Sigmoid colon (tissue), 4 donors: ENCODE results near the gene NLRP9.

ENCODE experiments used
- POLR2A ChIP-seq, 2 donors: fragments of 450-650 bp; IDR thresholded peaks; one replicate each; pipeline ENCODE4 v1.6.1; 2016; ENCODE audit warnings: antibody characterized with exemption in 2 of 2, mild to moderate bottlenecking in 2 of 2, moderate library complexity in 2 of 2
- POLR2AphosphoS5 ChIP-seq, 4 donors: sonication (generic); formaldehyde crosslinking; IDR thresholded peaks; one replicate each; pipeline ENCODE4 v1.6.1; 2017; ENCODE audit warnings: antibody characterized with exemption in 4 of 4
- TF ChIP-seq, protein P1 (sequence below), 4 experiments: fragments of 450-650 bp in 3 of 4; fragments of 200-600 bp in 1 of 4; IDR thresholded peaks; one replicate each; pipeline ENCODE4 v1.5.1; 2016 to 2019; ENCODE audit warnings: antibody characterized with exemption in 4 of 4, mild to moderate bottlenecking in 3 of 4, moderate library complexity in 2 of 4

DNA sequence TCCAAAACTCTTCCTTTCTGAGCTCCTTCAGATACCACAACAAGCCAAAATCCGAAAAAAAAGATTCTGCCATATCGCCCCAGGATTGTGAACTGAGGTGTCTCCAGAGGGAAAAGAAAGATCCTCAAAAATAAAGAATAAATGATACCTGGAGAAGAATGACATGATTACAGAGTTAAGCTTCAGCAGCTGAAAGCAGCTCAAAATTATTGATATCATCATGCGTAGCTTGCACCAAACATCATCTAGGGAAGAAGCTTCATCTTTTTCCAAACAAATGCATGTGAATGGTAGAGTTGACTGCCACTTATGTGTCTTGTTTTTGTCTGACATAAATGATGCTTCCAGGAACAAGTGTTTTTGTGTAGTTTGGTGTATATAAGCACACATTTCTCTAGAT, at the start of gene NLRP9:
- TF ChIP-seq, protein P1, sequence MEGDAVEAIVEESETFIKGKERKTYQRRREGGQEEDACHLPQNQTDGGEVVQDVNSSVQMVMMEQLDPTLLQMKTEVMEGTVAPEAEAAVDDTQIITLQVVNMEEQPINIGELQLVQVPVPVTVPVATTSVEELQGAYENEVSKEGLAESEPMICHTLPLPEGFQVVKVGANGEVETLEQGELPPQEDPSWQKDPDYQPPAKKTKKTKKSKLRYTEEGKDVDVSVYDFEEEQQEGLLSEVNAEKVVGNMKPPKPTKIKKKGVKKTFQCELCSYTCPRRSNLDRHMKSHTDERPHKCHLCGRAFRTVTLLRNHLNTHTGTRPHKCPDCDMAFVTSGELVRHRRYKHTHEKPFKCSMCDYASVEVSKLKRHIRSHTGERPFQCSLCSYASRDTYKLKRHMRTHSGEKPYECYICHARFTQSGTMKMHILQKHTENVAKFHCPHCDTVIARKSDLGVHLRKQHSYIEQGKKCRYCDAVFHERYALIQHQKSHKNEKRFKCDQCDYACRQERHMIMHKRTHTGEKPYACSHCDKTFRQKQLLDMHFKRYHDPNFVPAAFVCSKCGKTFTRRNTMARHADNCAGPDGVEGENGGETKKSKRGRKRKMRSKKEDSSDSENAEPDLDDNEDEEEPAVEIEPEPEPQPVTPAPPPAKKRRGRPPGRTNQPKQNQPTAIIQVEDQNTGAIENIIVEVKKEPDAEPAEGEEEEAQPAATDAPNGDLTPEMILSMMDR (IDR thresholded peaks at IDR 0.05) = no peak
- TF ChIP-seq POLR2AphosphoS5 (IDR thresholded peaks at IDR 0.05) (no peak), POLR2A (IDR thresholded peaks at IDR 0.05) (no peak)
